ENCODE results near the gene TIAM2. TPM values are rescaled to one million over a fixed set of nuclear protein-coding genes. Genes with fewer than 3 reads are reported as not detected.

The TIAM2 gene
- total RNA-seq, 1 donor from 2014 or later, result 10.6 TPM

DNA sequence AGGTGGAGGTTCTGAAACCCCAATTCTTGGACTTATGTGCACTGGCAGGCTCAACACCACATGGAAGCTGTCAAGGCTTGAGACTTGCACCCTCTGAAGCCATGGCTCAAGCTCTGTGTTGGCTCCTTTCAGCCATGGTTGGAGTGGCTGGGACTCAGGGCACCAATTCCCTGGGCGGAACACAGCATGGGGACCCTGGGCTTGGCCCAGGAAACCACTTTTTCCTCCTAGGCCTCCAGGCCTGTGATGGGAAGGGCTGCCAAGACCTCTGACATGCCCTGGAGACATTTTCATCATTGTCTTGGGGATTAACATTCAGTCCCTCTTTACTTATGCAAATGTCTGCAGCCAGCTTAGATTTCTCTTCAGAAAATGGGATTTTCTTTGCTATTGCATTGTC, 242.5 kb downstream of the TIAM2 start:
- no peak for DNase-seq

DNA sequence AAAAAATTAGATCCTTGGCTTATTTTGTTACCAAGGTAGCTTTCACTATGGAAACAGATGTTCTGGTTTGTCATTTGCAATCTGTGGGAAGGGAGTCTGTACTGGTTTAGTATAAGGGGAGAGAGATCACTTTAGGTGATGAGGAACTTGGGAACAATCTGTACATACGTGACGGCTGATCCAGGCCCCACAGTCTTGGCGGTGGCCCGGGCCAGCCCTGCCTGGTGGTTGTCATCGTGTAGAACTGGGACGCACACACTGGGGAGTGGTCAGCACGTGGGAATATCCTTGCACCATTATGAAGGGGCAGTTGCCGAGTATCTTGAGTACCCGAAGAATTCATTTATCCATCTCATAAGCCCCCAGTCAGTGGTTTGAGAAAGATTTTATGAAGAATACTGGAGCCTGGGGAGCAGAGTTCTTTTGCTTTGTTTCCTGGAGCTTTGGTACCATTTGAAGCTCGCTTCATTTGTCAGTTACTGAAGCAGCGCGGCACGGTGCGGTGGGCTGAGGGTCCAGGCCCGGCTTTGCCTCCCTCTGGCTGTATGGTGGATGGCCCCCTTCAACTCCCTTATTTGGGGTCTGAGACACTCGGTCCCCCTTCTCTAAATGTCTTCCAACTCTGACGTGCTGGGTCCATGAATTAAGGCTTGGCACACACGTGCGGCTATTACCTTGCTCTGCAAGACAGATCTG, 245.9 kb downstream of the TIAM2 start:
- no peak for DNase-seq

GRCh38 chr6:155241966-155242365, 246.9 kb downstream of the TIAM2 start:
- DNase-seq, result no peak

GRCh38 chr6:155244434-155244833, 249.3 kb downstream of the TIAM2 start:
- DNase-seq, result no peak

GRCh38 chr6:155245193-155245592, 250.1 kb downstream of the TIAM2 start:
- DNase-seq, result no peak

- no peak for DNase-seq
Measured at GRCh38 chr6:155245831-155246230, 250.7 kb downstream of the TIAM2 start.

- DNase-seq, result no peak
Measured at GRCh38 chr6:155246825-155247224, 251.7 kb downstream of the TIAM2 start.

DNA sequence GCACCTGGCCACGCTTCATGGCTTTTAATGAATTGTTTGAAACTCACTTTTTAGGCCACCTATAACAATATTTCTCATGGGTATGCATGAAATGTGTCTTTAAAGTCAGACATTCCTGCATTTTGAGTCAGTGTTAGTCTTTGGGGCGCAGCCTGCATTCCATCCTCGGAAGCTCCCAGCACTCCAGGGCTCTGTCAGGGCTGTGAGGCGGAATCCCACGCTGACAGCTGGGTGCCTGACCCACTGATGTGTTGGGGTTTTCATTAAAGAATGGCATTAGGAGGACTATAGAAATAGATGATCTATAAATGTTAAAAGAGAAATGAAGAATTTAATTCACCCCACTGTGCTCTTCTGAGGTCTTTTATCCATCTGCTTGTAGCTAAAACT, 252.5 kb downstream of the TIAM2 start:
- DNase-seq, result no peak

DNA sequence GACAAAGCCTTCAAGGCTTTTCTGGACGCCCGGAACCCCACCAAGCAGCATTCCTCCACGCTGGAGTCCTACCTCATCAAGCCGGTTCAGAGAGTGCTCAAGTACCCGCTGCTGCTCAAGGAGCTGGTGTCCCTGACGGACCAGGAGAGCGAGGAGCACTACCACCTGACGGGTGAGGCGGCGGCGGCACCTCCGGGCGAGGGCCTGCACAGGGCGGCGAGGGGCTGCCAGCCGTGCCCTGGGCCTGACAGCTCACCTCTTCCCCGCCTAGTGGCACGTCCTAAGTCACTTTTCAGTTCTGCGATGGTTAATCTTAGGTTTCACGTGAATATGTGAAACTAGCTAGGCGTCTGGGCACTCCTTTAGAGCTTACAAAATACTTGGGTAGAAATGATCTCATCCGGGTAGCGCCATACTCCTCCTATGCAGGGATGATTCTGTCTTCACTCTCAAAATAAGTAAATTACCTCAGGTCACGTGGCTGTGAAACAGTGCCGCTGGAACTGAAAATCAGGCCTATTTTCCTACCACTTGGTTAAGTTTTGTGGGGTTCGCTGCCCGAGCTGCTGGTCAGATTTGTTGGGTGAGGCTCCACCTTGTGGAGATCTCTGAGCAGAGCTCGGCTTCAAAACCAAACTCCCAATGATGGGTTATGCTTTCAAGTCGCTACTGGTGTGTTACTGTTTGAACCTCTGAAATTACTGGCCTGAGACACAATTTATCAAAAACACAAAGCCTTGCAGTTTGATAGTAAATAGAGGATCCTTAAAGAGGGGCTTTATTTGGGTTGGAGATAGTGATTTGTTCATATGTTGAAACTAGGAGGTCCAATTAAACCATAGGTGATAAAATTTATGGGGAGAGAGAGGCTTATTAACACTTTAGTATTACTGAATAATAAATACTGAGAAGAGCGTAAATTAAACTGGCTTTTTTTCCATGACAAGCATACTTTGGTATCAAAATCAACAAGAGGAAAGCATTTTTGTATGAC, 253.2 kb downstream of the TIAM2 start:
- DNase-seq, result peak; percentile 85

DNA sequence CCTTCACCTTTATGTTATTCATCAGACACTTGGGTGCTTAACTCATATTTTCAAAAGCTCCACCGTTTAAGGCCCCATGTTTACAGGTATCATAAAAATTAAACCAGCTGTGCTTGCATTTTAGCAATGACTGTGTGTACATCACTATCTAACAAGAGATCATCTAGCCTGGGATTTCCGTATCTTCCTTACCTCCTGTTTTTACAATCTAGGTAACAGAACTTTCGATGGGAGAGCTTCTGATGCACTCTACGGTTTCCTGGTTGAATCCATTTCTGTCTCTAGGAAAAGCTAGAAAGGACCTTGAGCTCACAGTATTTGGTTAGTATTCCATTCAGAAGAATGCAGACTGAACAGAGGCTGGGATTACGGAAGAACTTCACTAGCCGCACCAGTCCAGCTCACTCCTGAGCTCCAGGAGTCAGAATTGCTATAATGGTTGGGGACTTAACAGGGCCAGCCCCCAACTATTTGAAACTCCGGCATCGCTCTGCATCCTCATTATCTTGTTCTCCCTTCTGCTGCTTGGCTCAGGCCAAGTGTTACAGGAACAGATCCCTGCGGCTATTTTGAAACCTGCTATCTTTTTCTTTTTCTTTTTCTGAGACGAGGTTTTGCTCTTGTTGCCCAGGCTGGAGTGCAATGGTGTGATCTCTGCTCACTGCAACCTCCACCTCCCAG, 255.7 kb downstream of the TIAM2 start:
- DNase-seq, result no peak

DNA sequence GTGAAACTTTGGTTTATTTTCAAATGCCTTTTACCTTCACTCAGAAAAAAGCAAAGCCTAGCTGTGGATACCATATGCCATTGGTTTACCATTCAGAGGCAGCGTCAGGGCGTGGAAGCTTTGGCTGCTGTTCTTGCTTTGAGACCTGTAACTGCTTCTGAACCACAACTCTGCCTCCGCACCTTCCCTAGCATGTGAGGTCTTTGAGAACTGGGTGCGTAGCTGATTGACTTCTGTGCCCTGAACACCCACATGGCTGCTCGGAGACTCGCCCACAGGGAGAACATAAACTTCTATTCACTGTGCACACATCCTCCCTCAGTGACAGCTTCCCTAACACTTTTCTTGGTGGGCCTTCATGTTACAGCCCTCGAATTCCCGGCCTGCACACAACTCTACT, 257.5 kb downstream of the TIAM2 start:
- DNase-seq, result no peak

GRCh38 chr6:155253337-155253736, 258.2 kb downstream of the TIAM2 start:
- no peak for DNase-seq

DNA sequence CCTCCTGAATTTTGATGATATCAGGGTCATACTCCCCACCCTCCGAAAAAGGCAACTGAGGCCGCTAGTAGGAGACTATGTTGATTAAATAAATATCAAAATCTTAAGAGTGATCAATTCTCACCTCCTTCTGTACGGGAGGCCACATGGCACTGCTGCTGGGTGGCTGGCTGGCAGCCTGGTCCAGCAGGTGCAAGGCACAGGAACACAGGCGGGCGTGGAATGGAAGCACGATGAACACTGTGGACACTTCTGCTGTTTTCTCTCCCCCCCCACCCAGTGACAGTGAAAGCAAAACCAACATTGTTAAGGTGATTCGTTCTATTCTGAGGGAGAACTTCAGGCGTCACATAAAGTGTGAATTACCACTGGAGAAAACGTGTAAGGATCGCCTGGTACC, 259.0 kb downstream of the TIAM2 start:
- no peak for DNase-seq

DNA sequence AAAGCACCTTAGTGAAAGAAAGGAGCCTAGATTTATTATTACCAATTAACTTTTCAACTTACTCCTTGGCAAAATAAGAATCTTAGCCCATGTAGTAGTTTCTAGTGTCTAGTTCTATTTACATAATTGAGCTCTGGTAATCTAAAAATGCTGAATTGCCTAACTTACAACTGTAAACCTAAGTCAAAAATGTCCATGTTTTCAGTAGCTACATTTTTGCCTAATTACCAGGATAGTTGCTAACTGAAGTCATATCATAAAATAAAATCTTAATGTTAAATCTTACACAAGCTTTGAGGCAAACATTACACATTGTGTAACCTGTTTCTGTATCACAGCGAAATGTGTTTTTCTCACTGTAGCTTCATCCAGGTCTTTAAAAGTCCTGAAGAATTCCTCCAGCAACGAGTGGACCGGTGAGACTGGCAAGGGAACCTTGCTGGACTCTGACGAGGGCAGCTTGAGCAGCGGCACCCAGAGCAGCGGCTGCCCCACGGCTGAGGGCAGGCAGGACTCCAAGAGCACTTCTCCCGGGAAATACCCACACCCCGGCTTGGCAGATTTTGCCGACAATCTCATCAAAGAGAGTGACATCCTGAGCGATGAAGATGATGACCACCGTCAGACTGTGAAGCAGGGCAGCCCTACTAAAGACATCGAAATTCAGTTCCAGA, 261.1 kb downstream of the TIAM2 start:
- no peak for DNase-seq

- DNase-seq, result no peak
Measured at GRCh38 chr6:155257796-155258195, 262.7 kb downstream of the TIAM2 start.

- no peak for DNase-seq
Measured at GRCh38 chr6:155259204-155259603, 264.1 kb downstream of the TIAM2 start.

- DNase-seq, result no peak
Measured at GRCh38 chr6:155259897-155260296, 264.8 kb downstream of the TIAM2 start.

GRCh38 chr6:155260686-155261085, 265.6 kb downstream of the TIAM2 start:
- DNase-seq, result no peak

DNA sequence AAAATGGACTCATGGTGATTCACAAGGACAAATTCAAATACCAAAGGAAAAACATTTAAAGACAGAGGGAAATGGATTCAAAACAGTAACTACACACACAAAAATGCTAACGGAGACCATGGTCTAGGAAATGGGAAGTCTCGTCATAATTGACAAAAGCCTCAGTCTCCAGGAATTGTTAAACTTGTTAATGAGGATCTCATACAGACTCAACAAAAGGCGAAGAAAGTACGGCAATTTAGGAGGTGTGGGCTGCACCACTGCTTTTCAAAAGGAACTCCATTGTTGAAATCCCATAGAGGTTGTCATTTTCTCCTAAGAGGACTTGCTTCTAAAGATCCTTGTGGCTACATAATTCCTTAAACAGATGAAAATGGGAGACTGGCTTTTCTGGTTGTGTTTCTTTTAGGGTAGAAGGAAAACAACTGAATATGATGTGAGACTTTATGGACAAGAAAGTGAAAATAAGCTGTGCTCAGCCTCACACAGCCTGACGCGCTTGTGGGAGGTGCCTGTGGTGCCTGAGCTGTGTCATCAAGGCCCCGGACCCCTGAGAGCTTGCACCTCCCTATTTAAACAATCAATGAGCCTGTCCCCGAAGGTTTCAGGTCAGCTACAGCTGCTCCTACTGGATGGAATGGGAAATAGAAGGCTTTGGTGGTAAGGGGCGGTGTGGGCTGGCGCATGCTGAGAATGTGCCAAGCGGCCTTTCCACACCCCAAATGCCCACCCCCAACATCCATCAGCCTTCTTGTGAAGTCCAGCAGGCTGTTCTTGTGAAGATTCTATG, 266.2 kb downstream of the TIAM2 start:
- no peak for DNase-seq

DNA sequence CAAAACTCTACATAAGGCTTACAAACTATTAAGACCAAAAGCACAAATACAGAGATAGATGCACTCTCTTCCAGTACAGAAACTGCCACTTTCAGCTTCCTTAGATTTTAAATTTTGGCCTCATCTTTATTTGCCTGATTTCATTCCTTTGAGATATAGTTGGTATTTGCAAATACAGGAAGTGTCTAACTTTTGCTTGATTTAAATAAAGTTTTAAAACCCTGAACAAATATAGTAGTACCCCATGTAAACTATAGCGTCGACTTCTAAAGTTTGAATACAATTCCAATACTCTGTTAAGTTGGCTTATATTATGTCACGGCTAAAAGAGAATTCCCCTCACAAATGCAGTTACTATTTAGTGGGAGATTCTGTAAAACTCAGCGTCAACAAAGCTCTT, 267.5 kb downstream of the TIAM2 start:
- DNase-seq, result no peak

GRCh38 chr6:155263373-155264063, 268.4 kb downstream of the TIAM2 start, which contains the start of gene CLDN20:
Gene CLDN20 (plus strand): TSS chr6:155264013. CDS start chr6:155275720, 11,707 bp downstream.
- no peak for DNase-seq
